Skeletal muscle satellite cell (primary cell): Measurements from ENCODE around the gene RPS13. TPM values are rescaled to one million over a fixed set of nuclear protein-coding genes. Genes with fewer than 3 reads are reported as not detected.

Experiments
- H3K27me3 ChIP-seq: 2 replicates; pipeline ENCODE4 v1.7.0; 2013; ENCODE audit warnings: low read length; ENCODE audit not compliant: control insufficient read depth, insufficient read depth
- H3K36me3 ChIP-seq: 2 replicates; pipeline ENCODE4 v1.7.0; 2013; ENCODE audit warnings: mild to moderate bottlenecking, control low read depth, low read length; ENCODE audit not compliant: insufficient read depth
- H3K4me1 ChIP-seq: 2 replicates; pipeline ENCODE4 v1.7.0; 2013; ENCODE audit warnings: low read length; ENCODE audit not compliant: control insufficient read depth, insufficient read depth
- H3K4me2 ChIP-seq: 2 replicates; pipeline ENCODE4 v1.7.0; 2013; ENCODE audit warnings: mild to moderate bottlenecking, low read length
- H3K4me3 ChIP-seq: 2 replicates; pipeline ENCODE4 v1.7.0; 2013; ENCODE audit warnings: low read length
- H3K9ac ChIP-seq: 2 replicates; pipeline ENCODE4 v1.7.0; 2013; ENCODE audit warnings: mild to moderate bottlenecking, low read depth, low read length, moderate library complexity
- H3K9me3 ChIP-seq: replicated peaks from 2 replicates; pipeline ENCODE4 v1.7.0; 2013; ENCODE audit warnings: mild to moderate bottlenecking, control low read depth, low read length
- small RNA-seq: library from RNA; depleted of rRNA; stranded (forward); fragments of <200 nt; gene quantifications from one replicate; pipeline ENCODE3, GENCODE V24; 2012

The RPS13 gene

GRCh38 chr11:17026487-17027082 lies 50.9 kb downstream of the RPS13 start:
- Histone ChIP-seq H3K4me3 (no peak overlapping the region), H3K4me2 (no peak overlapping the region), H3K9me3 (no peaks in the 10 kb centered on the region), H3K4me1 (no peaks in the 10 kb centered on the region), H3K9ac (no peak overlapping the region), H3K27me3 (no peaks in the 10 kb centered on the region), H3K36me3 (no peaks in the 10 kb centered on the region)

- Histone ChIP-seq H3K36me3 (no peaks in the 10 kb centered on the region), H3K9ac (no peak overlapping the region), H3K4me2 (no peak overlapping the region), H3K9me3 (no peaks in the 10 kb centered on the region), H3K4me1 (peaks cover 16% of the 10 kb centered on the region), H3K27me3 (no peaks in the 10 kb centered on the region), H3K4me3 (no peak overlapping the region)
Observed at GRCh38 chr11:17024924-17025323, 52.5 kb downstream of the RPS13 start.

Small RNA genes within 50 kb of the gene (small RNA-seq; reads per million reads assigned to genes)
- 0.21 reads per million for gene RNU6-593P
- 3,296 reads per million, percentile 100 among the genes with 10 or more reads in this experiment for gene SNORD14A
- gene SNORD14B = not detected
